DMS153 (cell line): ENCODE measurements around the gene SYNDIG1L.

Source experiments
- DNase-seq: peaks from one replicate; lab custom pipeline; 2025; lab: John Stamatoyannopoulos, UW

The SYNDIG1L gene

DNA sequence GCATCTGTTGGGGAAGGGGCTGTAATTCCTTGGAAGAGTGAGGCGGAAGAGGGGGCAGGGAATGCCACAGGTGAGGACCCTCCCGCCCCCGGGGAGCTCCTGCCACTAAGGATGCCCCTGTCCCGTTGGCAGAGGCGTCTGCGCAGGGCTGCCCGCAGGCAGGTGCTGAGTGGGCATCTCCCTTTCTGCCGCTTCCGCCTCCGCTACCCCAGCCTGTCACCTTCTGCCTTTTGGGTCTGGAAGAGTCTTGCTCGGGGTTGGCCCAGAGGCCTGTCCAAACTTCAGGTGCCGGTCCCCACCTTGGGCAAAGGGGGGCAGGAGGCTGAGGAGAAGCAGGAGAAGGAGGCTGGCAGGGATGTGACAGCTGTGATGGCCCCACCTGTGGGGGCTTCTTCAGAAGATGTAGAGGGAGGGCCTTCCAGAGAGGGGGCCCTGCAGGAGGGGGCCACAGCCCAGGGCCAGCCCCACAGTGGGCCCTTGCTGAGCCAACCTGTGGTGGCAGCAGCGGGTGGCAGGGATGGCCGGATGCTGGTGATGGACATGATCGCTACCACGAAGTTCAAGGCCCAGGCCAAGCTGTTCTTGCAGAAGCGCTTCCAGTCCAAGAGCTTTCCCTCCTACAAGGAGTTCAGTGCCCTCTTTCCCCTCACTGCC, 67.7 kb downstream of the SYNDIG1L start:
- no peak for DNase-seq

DNA sequence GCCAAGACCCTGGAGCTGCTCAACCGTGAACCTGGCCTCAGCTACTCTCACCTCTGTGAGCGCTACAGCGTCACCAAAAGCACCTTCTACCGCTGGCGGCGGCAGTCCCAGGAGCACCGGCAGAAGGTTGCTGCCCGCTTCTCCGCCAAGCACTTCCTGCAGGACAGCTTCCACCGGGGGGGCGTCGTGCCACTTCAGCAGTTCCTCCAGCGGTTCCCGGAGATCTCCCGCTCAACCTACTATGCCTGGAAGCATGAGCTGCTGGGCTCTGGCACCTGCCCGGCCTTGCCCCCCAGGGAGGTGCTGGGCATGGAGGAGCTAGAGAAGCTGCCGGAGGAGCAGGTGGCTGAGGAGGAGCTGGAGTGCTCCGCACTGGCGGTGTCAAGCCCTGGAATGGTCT, 68.4 kb downstream of the SYNDIG1L start:
- DNase-seq, result no peak

DNA sequence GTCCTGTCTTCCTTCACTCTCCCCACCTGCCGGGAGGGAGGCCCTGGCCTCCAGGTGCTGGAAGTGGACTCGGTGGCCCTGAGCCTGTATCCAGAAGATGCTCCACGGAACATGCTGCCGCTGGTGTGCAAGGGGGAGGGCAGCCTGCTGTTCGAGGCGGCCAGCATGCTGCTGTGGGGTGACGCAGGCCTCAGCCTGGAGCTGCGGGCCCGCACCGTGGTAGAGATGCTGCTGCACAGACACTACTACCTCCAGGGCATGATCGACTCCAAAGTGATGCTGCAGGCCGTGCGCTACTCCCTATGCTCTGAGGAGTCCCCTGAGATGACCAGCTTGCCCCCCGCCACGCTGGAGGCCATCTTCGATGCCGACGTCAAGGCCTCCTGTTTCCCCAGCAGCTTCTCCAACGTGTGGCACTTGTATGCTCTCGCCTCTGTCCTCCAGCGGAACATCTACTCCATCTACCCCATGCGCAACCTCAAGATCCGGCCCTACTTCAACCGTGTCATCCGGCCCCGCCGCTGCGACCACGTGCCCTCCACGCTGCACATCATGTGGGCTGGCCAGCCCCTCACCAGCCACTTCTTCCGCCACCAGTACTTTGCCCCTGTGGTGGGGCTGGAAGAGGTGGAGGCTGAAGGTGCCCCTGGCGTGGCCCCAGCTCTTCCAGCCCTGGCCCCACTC, 69.0 kb downstream of the SYNDIG1L start:
- no peak for DNase-seq
